KMS-11 (cell line): ENCODE results near the gene FMNL2.
"Not testable (repeated sequence)": the region's sequence is repeated elsewhere in the genome, so short reads cannot be mapped to it uniquely, and the experiment has no call there.

Experiments
- H2AFZ ChIP-seq: fragments of 200-600 bp; sonication (generic); 2 replicates; pipeline ENCODE4 v1.6.1; 2016; ENCODE audit warnings: antibody characterized with exemption, mixed run types, low read depth
- H3K27ac ChIP-seq: fragments of 200-600 bp; sonication (generic); 2 replicates; pipeline ENCODE4 v1.6.1; 2016; ENCODE audit warnings: mild to moderate bottlenecking, mixed run types
- H3K27me3 ChIP-seq: fragments of 200-600 bp; sonication (generic); 2 replicates; pipeline ENCODE4 v1.6.1; 2017; ENCODE audit warnings: mild to moderate bottlenecking, low read depth, mixed run types, moderate library complexity; ENCODE audit not compliant: insufficient read depth
- H3K36me3 ChIP-seq: fragments of 200-600 bp; sonication (generic); 2 replicates; pipeline ENCODE4 v1.6.1; 2017; ENCODE audit warnings: mild to moderate bottlenecking, mixed run types; ENCODE audit not compliant: insufficient read depth
- H3K4me1 ChIP-seq: fragments of 200-600 bp; sonication (generic); 2 replicates; pipeline ENCODE4 v1.6.1; 2016; ENCODE audit warnings: mild to moderate bottlenecking, low read depth, mixed run types; ENCODE audit not compliant: poor library complexity, severe bottlenecking
- H3K4me2 ChIP-seq: fragments of 200-600 bp; sonication (generic); 2 replicates; pipeline ENCODE4 v1.7.0; 2016; ENCODE audit warnings: mild to moderate bottlenecking, mixed run types
- H3K4me3 ChIP-seq: fragments of 200-600 bp; sonication (generic); IDR thresholded peaks from 2 replicates; pipeline ENCODE4 v1.6.1; 2017; ENCODE audit warnings: low read depth, low read length, mixed read lengths; ENCODE audit not compliant: insufficient read depth
- H3K79me2 ChIP-seq: fragments of 200-600 bp; sonication (generic); 2 replicates; pipeline ENCODE4 v1.6.1; 2016; ENCODE audit warnings: low read depth, mixed run types; ENCODE audit not compliant: insufficient read depth
- H3K9ac ChIP-seq: fragments of 200-600 bp; sonication (generic); 2 replicates; pipeline ENCODE4 v1.6.1; 2016; ENCODE audit warnings: mild to moderate bottlenecking, mixed run types
- H4K20me1 ChIP-seq: fragments of 200-600 bp; sonication (generic); 2 replicates; pipeline ENCODE4 v1.6.1; 2016; ENCODE audit warnings: mild to moderate bottlenecking, mixed run types; ENCODE audit not compliant: insufficient read depth
- CTCF ChIP-seq: fragments of 200-600 bp; sonication (generic); conservative IDR thresholded peaks from 2 replicates; pipeline ENCODE4 v1.6.1; 2017; ENCODE audit warnings: low read depth, mild to moderate bottlenecking, antibody characterized with exemption, low read length, moderate library complexity, mixed read lengths

FMNL2 gene

GRCh38 chr2:152387041-152387440 is 52.1 kb downstream of the FMNL2 start:
- Histone ChIP-seq H3K27me3 (no peaks in the 10 kb centered on the region), H2AFZ (no peak overlapping the region), H4K20me1 (no peaks in the 10 kb centered on the region), H3K36me3 (no peaks in the 10 kb centered on the region), H3K4me3 (no peak overlapping the region), H3K27ac (no peak overlapping the region), H3K4me1 (no peaks in the 10 kb centered on the region), H3K9ac (no peak overlapping the region), H3K4me2 (no peak overlapping the region), H3K79me2 (no peaks in the 10 kb centered on the region)
- TF ChIP-seq CTCF: no peak

- not testable (repeated sequence) for H3K4me3 ChIP-seq, H4K20me1 ChIP-seq, H2AFZ ChIP-seq, H3K27ac ChIP-seq, H3K36me3 ChIP-seq, H3K27me3 ChIP-seq, H3K4me1 ChIP-seq, H3K9ac ChIP-seq, H3K4me2 ChIP-seq, H3K79me2 ChIP-seq
Measured at GRCh38 chr2:152388269-152388668, 53.3 kb downstream of the FMNL2 start.

GRCh38 chr2:152389483-152389882 is 54.5 kb downstream of the FMNL2 start:
- H4K20me1 ChIP-seq: no peaks in the 10 kb centered on the region
- TF ChIP-seq CTCF: no peak
- H3K4me3 ChIP-seq: no peak overlapping the region
- H3K27me3 ChIP-seq: no peaks in the 10 kb centered on the region
- no peak overlapping the region for H2AFZ ChIP-seq
- no peak overlapping the region for H3K4me2 ChIP-seq
- no peaks in the 10 kb centered on the region for H3K79me2 ChIP-seq
- no peaks in the 10 kb centered on the region for H3K4me1 ChIP-seq
- H3K27ac ChIP-seq: no peak overlapping the region
- H3K9ac ChIP-seq: no peak overlapping the region
- no peaks in the 10 kb centered on the region for H3K36me3 ChIP-seq

- no peak for TF ChIP-seq CTCF
- Histone ChIP-seq H3K4me2 (no peak overlapping the region), H3K9ac (no peak overlapping the region)
Measured at GRCh38 chr2:152390837-152391236, 55.9 kb downstream of the FMNL2 start.

GRCh38 chr2:152391318-152391717 is 56.3 kb downstream of the FMNL2 start:
- Histone ChIP-seq H3K4me3 (no peak overlapping the region), H3K4me2 (no peak overlapping the region), H3K9ac (no peak overlapping the region), H3K27me3 (no peaks in the 10 kb centered on the region), H3K4me1 (no peaks in the 10 kb centered on the region), H2AFZ (no peak overlapping the region), H3K27ac (no peak overlapping the region), H3K79me2 (no peaks in the 10 kb centered on the region), H3K36me3 (no peaks in the 10 kb centered on the region), H4K20me1 (no peaks in the 10 kb centered on the region)
- TF ChIP-seq CTCF: no peak

More at GRCh38 chr2:152390837-152391236, 55.9 kb downstream of the FMNL2 start:
- Histone ChIP-seq H3K4me3 (no peak overlapping the region), H4K20me1 (no peaks in the 10 kb centered on the region), H3K79me2 (no peaks in the 10 kb centered on the region), H3K27ac (no peak overlapping the region), H3K27me3 (no peaks in the 10 kb centered on the region), H2AFZ (no peak overlapping the region), H3K36me3 (no peaks in the 10 kb centered on the region), H3K4me1 (no peaks in the 10 kb centered on the region)
